Mammary epithelial cell (primary cell): ENCODE results near the gene GOLGA2.

Experiments used
- EZH2 ChIP-seq: IDR thresholded peaks from 2 replicates; pipeline ENCODE4 v1.6.1; 2012; ENCODE audit warnings: low read length, inconsistent platforms, borderline replicate concordance
- TF ChIP-seq, protein P1 (sequence below), 2 donors: IDR thresholded peaks in 1 of 2; conservative IDR thresholded peaks in 1 of 2; 2 replicates each; pipeline ENCODE4 v1.5.1; 2011 to 2012; ENCODE audit warnings: inconsistent platforms in 2 of 2, low read length in 2 of 2, mild to moderate bottlenecking in 2 of 2, control low read depth in 1 of 2, low read depth in 1 of 2; ENCODE audit not compliant: insufficient read depth in 1 of 2; ENCODE audit errors: extremely low read depth in 1 of 2

DNA sequence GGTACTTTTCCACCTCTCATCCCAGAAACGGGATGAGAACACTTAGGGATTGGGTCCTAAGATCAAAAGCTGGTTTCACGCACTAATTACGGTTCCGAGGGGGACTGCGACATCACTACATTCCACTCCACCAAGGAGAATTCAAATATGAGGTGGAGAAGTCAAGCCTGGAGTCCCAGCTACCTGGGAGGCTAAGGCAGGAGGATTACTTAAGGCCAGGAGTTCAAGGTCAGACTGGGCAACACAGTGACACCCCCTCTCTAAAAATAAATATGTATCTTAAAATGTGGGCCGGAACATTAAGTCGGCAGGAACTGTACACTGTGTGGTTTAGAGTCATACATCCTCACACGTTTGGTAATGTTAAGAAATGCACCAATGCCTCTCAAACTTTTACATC lies 1.6 kb downstream of the GOLGA2 start:
- TF ChIP-seq, protein P1, sequence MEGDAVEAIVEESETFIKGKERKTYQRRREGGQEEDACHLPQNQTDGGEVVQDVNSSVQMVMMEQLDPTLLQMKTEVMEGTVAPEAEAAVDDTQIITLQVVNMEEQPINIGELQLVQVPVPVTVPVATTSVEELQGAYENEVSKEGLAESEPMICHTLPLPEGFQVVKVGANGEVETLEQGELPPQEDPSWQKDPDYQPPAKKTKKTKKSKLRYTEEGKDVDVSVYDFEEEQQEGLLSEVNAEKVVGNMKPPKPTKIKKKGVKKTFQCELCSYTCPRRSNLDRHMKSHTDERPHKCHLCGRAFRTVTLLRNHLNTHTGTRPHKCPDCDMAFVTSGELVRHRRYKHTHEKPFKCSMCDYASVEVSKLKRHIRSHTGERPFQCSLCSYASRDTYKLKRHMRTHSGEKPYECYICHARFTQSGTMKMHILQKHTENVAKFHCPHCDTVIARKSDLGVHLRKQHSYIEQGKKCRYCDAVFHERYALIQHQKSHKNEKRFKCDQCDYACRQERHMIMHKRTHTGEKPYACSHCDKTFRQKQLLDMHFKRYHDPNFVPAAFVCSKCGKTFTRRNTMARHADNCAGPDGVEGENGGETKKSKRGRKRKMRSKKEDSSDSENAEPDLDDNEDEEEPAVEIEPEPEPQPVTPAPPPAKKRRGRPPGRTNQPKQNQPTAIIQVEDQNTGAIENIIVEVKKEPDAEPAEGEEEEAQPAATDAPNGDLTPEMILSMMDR (conservative IDR thresholded peaks at IDR 0.05 in 1 of 2, IDR thresholded peaks at IDR 0.05 in 1 of 2; ENCODE audit: extremely low read depth in 1 of 2, insufficient read depth in 1 of 2, low read depth in 1 of 2, low read length in 2 of 2): no peak
- TF ChIP-seq EZH2: no peak
